ENCODE results near the gene FAH.

The FAH gene

DNA sequence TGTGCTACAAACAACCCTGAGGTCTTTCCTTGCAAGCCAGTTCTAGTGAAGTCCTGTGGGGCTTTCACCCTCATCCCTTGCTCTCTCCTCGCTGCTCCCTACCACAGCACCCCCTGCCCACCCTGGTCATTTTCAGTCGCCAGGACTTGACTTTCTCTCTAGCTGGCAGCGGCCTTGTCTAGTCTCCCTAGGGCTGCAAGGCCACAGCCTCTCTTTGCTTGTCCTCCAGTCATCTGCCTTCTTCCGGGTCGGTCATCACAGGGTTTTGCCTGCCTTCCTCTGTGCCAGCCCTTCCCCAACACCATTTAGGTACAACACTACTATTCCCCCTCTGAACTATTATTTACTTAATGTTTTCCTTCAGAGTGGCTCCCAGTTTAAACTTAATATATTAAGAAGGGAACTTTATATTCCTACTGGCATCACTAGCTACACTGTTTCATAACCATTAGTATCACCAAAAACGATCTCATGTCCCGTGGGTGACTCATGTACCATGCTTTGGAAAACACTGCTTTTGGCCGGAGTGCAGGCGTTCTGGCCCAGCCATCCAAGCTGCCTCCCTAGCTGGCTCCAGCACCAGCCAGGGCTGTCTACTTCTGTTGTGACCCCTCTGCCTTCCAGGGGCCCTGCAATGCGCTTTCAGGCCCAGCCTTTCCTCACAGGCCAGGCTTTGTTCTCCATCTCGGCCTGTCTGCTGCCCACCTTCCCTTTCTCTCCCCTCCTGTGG is 21.4 kb downstream of the FAH start:
- DNase-seq, result no peak

DNA sequence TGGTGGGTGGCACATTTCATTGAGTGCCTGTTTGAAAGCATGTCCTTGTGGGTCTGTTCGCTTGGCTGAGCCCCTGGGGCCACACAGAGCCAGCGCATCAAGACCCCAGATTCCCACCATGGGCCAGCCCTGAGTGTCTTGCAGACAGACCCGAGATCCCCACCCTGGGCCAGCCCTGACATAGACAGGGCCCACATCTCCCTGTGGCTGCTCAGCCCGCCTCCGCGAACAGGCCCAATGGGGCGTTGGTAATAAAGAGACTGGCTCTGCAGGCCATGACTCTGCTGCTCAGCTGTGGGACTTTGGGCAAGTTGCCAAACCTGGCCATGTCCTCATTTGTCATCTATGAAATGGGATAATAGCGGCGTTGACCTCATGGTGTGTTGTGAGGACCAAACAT is 22.6 kb downstream of the FAH start:
- no peak for DNase-seq

DNA sequence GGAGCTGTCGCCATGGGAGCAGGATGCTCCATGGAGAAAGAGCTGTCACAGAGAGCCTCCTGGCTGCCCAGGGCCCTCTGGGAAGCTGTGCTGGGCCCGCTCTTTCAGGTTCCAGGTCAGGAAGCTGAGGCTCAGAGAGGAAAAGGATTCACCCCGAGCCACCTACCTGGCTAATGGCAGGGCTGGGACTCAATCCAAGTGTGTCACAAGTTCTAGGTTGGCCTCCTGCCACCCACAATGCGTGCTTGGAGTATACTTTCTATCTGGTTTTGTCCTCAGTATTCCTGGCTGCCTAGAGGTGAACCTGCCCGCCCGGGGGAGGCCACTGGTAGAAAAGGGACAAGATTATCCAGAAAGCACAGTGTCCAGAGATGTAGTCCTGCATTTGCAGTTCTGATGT is 23.6 kb downstream of the FAH start:
- DNase-seq, result no peak

DNA sequence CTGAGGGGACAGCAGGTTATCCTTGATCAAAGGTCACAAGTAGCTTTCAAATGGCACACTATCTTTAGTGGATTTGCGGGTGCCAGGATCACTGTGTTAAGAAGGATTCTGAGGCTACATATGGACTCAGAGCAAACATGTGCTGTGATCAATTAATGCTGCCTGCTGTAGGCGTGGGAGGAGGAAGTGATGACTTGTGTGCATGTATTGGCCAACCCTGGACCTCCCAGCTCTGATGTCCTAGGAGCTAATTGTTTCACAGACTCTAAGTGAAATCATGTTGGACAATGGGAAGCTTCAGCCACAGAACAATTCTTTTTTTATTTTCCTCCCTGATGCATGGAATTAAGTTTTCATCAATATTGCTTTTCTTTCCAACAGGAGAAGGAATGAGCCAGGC is 24.4 kb downstream of the FAH start:
- DNase-seq, result no peak

DNA sequence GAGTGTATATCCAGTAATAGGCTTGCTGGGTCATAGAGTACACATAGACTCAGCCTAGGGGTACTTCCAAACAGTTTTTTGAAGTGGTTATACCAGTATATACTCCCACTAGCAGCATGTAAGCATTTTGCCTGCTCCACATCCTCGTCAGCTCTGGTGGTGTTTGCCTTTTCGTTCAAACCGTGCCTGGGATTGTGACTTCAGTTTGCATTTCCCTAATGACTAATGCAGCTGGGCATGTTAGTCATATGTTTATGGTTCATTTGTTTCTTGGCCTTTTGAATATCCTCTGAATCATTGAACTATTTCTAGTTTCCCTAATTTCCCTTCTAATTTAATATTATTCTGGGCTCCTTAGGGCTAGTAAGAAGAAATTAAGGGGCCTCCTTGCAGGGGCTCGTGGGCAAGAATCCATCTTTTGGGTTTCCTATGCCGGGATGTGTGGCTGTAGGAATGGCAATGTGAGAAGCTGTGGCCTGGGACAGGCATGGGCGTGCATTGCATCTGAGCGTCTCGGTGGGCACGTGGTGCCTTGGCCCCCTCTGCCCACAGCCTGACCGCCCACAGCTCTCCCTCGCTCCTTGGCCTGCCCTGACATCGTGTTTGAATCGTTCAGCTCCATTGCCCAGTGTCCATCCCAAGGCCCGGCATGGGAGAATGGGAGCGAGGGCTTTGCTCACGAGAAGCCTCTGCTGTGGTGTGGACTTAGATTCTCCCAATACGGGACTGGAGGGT is 26.4 kb downstream of the FAH start:
- DNase-seq, result no peak

DNA sequence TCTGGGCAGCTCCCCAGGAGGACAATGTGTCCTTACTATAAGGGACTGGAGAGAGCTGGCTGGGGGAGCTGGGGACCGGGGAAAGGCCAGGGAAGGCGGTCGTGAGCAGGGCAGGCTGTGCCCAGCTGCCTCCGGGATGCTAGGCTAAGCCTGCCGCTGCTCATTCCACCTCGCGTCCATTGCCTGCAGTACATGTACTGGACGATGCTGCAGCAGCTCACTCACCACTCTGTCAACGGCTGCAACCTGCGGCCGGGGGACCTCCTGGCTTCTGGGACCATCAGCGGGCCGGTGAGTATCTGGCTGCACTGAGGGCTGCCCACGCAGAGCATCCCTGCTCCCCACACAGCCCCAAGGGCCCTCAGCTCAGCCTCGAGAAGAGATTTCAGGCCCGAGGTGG is 27.1 kb downstream of the FAH start:
- DNase-seq, result no peak

DNA sequence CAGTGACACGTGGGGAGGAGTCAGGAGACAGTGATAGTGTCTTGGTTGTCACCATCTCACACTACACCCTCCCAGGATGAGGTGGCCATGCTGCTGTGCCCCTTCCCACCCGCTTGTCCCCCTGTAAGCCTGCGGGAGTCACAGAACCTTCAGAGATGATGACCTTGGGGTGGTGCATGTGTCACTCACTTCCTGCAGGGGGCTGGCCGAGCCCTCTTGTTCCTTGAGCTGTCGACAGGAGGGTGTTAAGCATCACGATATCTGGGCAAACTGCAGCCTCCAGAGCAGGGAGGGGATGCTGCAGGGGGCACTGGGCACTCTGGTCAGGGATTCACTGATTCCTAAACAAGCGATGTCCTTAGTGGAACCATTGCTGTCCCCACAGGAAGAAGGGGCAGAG is 27.7 kb downstream of the FAH start:
- DNase-seq, result no peak

DNA sequence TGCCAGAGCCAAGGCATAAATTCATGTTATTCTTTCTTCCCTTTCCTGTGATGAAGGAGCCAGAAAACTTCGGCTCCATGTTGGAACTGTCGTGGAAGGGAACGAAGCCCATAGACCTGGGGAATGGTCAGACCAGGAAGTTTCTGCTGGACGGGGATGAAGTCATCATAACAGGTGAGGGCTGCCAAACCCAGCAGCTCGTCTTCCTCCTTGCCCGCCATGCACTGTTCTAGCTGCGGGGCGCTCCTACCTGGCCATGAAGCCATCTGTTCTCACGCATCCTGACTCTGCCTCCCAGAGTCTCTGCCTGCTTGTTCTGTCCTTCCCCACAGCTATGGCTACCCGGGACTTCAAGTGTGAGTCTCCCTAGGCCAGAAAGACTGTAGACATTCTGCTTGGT is 28.2 kb downstream of the FAH start:
- DNase-seq, result no peak

DNA sequence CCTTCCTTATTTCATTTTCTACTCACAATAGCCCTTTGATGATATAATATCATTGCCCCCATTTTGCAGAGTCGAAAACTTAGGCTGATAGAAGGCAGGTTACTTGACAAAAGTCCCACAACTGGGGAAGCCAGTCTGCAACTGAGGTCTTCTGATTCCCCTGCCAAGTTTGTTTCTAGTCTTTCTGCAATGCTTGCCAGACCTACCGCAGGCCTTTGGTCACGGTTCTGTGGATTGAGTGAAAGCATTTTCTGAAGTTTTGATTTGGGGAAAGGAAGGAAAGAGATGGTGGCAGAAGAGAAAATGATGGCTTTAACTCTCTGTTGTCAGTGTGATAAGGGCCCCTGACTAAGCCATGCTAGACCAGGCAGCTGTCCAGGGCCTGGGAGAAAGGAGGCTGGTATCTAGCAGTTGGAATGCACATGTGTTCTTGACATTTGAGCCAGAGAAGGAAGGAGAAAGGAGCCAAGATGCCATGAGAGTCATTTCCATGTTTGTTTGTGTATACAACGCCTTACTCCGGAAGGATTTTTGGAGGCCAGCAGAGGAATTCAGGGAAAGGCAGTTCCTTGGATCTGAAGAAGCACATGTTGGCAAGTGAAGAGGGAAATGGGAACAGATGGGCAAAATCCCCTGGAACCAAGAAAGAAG is 29.9 kb downstream of the FAH start:
- no peak for DNase-seq

DNA sequence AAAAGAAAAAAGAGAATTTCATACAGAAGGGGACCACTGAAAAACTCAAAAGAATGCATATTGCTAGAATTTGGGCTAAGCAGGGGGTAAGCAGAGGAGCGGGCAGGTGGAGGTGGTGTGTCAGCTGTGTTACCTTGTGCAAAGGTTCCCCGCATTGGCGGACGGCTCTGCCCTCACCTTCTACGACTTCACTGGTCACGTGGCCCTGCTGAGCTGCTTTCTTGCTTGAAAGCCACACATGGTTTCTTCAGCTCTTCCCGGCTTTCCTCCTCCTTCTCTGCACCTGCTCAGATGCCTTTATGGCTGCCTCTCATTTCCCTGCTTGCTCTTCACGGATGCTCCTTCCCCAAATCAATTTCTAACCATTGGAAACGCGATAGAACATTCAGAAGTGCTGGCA is 30.5 kb downstream of the FAH start:
- DNase-seq, result no peak

DNA sequence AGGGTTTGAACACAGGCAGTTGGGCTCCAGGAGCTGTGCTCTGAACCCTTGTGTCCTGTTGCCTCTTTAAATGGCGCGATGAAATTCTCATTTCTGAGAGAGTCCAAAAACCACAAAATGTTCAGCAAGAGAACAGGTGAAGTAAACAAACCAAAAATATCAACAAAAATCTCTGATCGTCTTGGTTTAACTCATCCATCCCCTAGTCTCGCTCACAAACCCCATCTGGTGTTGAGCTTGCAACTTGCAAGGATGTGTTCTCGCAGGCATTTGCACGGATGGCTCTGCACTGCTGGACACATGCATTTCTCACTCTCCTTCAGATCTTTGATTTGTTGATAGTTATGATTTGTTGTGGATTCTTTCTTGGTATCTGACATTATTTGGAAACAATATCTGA is 31.1 kb downstream of the FAH start:
- no peak for DNase-seq

DNA sequence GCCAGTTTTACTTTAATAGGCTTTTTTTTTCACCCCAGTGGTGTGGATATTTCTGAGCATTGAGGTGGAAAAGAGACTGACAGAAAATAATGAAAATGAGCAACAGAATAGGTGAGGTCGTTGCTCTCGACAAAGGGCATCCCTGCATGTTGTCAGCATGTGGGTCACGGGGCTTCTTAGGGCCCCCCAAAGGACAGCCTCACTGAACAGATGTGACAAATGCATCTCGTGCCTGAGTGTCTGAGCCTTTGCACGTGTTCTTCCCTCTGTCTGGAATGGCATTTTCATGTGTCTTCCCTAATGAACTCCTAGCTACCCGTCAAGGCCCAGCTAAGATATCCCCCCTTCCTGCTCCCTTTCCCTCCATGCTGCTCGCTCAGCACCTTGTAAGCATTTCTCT is 31.8 kb downstream of the FAH start:
- no peak for DNase-seq

DNA sequence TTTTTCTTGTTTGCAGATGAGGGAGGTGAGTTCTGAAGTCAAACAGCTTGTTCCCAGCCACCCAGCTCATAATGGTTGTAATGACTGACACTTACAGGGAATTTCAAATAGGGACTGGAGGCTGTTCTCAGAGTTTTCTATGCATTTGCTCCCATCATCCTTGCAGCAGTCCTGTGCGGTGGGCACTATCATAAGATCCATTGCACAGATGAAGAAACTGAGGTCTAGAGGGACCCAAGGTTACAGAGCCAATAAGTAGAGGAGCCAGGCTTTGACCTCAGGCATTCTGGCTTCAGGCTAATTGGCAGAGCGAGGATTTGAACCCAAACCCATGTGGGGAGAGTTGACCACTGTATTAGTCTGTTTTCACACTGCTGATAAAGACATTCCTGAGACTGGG is 32.4 kb downstream of the FAH start:
- no peak for DNase-seq

DNA sequence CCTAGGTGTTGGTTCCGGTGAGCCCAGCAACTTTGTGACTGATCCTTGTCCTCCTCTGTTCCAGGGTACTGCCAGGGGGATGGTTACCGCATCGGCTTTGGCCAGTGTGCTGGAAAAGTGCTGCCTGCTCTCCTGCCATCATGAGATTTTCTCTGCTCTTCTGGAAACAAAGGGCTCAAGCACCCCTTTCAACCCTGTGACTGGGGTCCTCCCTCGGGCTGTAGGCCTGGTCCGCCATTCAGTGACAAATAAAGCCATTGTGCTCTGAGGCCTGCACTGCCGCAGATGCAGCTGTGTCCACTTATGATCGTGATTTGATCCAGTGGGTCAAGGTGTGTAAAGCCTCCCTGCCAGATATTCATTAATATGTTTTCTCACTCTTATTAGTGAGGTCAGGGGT is 33.3 kb downstream of the FAH start:
- DNase-seq, result no peak

DNA sequence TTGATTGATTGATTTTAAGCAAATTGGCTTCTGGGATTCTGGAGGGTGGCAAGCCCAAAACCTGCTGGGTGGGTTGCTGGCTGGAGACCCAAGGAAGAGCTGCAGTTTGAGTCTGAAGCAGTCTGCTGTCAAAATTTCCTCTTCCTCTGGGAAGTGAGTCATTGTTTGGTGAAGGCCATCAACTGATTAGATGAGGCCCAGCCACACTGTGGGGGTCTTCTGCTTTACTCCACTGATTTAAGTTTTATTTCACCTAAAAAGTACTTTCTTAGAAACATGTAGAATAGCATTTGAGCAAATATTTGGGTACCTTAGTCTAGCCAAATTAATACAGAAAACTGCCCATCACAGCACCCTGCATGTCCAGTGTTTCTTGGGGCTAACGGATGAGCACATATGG is 33.8 kb downstream of the FAH start:
- no peak for DNase-seq

DNA sequence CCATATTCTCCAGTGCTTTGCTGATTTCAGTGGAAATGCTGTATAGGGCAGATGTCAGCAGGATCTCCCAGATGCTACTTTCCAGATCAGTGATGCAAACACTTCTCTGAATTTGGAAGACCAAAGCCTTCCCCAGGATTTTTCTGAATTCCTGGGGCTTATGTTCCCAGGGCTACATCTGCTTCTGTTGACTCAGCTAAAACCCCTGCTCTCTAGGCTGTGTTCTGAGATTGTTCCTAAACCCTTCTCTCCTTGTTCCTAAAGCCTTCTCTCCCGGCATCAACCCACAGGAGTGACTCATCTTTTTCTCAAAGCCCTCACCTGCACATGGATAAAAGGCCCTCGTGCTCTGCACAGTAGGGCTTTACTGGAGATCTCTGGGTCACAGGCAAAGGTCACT is 35.5 kb downstream of the FAH start:
- no peak for DNase-seq

DNA sequence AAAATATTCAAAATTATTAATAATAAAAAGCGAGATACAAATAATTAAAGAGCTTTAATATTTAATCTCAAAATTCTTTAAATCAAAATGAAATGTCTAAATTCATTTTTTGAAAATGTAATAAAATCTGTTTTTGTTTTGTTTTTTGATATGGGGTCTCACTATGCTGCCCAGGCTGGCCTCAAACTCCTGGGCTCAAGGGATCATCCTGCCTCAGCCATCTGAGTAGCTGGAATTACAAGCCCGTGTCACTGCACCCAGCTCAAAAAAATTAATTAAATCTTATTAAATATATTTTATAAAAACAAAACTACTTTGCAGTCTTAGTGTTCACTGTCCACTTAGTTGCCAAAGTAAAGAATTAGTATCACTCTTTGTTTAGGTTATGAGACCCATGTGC is 38.4 kb downstream of the FAH start:
- no peak for DNase-seq

DNA sequence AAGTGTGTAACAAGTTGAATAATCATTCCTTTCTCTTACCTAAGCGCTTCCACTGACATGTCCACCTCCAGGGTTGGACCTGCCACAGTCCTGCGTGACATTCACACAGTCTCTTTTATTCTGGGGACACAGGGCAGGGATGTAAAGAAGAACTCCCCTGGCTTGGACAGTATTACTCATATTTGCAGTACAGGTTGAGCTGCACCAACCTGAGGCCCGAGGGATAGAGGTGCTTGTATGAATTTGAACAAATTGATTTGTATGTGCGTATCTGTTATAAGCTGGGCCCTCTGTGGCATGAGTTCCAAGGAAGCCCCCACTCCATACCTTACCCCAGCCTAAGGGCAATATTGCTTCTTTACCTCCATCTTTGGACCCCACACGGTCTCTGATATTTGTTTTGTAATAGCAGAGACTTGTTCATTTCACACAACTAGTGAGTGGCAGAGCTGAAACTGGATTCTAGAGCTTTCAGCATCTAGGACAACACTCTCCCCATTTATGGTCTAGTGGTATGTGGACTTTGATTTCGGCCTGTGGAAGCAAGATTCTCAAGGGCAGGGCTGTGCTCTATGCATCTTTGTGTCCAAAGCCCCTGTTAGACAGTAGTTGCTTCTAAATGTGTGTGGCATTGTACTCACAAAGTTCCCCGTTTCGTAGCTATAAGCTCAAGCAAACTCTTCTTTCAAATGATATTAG is 39.2 kb downstream of the FAH start:
- DNase-seq, result no peak

DNA sequence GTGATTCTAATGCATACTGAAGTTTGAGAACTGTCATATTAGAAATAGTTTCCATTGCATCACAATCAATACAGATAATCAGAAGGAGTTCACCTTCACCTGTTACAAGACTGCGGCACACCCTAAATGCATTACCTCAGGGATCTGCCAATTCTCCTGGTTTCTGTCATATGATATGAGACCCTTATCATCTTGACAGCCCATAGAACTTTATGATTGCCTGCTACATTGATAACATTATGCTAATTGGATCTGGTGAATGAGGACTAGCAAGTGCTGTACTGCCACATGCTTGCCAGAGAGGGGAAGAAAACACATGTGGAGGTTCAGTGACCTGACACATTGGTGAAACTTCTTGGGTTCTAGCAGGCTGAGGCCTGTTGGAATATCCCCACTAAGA is 41.4 kb downstream of the FAH start:
- no peak for DNase-seq

DNA sequence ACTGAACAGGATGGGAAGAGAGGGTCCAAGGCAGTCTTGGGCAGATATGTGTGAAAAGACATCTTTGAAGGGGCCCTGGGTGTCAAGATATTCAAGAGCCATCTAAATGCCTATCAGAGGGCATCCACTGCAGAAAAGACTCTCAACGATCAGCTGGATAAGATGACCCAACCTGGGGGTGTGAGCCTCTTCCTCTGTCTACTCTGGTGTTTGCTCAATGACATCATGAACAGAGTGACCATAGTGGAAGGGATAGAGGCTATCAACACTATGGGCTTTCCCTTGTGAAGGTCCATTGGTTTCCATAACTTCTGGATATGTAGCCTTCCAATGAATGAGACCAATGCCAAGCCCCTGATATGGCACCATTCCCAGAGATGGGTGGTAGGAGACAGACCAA is 42.1 kb downstream of the FAH start:
- DNase-seq, result no peak

DNA sequence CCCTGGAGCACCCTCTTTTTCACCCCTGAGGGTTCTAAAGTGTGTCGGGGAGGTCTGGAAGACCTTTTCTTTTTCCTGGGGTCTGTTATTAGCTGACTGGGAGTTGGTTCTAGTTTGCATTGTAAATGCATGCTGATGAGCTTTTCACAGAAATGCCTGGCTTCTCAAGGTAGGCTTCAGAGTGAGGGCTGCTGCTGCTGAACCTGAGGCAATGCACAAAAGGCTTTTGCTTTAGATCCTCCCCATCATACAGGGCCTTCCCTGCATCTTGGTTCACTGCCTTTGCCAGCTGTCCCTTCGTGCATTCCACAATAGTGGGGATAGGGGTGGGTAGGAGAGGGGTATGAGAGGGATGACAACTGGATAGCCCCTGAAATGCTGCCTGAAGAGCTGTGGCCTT is 46.6 kb downstream of the FAH start:
- no peak for DNase-seq

DNA sequence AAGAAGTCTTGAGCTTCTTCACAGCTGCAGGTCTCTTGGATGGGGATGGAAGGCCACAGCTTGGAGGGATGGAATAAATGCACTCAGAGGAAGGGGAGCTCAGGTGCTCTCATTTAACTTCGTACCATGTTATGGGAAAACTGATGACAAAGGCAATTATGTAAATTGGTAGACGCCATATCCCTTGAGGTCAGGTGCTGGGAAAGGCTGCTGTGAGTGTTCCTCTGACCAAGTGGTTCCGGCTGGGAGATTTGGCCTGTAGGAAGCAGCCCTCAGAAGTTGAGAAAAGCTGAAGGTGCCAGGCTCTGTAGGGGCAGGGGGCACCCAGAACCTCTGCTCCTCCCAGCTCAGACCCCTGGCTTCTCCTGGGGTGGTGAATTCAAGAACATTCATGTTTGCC is 47.1 kb downstream of the FAH start:
- no peak for DNase-seq

DNA sequence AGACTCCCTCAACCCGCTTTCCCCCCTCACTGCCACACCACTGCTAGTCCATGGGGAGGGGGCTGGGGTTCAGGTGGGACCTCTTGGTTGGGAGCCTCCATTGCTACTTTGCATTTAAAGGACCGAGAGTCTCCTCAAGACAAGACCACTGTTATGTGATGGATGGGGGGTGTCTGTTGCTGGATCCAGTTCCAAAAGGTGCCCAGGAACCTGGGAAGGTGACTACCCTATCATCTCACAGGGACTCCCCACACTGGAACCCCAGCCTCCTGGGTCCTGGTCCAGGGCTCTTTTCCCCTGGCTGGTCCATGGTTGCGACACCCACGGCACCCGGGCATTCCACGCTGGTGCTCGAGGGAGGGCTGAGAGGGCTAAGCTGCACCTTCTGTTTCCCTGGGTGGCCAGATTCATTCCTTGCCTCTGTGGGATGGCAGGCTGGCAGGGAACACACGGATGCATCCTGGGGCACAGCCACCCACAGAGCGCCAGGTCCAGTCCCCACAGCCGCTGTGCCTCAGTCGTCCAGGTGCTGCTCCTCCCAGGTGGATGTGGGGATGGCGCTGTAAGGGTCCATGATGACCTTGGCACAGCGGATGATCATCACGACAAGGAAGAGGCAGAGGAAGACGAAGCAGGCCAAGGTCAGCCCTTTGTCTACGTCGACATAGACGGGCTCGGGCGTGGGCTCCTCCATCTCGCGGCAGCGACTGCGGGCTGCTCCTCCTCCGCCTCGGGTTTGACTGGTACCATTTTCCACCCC is 48.6 kb downstream of the FAH start:
- no peak for DNase-seq

Measured in NCI-H510A treated with DMSO at 0.1 percent for 48 hours (cell line).